CD4-positive, CD25-positive, alpha-beta regulatory T cell (primary cell): ENCODE data around the gene CACNA2D1. TPM values are rescaled to one million over a fixed set of nuclear protein-coding genes. Genes with fewer than 3 reads are reported as not detected.

Experiments
- ATAC-seq, 2 donors: fragments of 150-1000 bp; cut with Tn5 transposase; one replicate each; pipeline ENCODE4 v1.10.0; 2021; ENCODE audit warnings: low read depth in 2 of 2, moderate number of reproducible peaks in 2 of 2, moderate library complexity in 1 of 2
- DNase-seq, 3 donors: peaks; one replicate each; pipeline versions ENCODE4 v3.0.0 to v3.0.0-alpha.2; 2012 to 2022; ENCODE audit warnings: mixed read lengths in 1 of 3
- H3K27ac ChIP-seq: one replicate; pipeline ENCODE4 v1.7.0; 2013; ENCODE audit warnings: mild to moderate bottlenecking, low read length; ENCODE audit not compliant: insufficient read depth, poor library complexity, severe bottlenecking
- H3K27me3 ChIP-seq: one replicate; pipeline ENCODE4 v1.7.0; 2013; ENCODE audit warnings: low read length; ENCODE audit not compliant: control insufficient read depth, insufficient read depth
- H3K36me3 ChIP-seq: one replicate; pipeline ENCODE4 v1.7.0; 2013; ENCODE audit warnings: mild to moderate bottlenecking, low read length, moderate library complexity; ENCODE audit not compliant: control insufficient read depth, insufficient read depth
- H3K4me1 ChIP-seq: 2 replicates; pipeline ENCODE4 v1.7.0; 2013; ENCODE audit warnings: mild to moderate bottlenecking, low read length; ENCODE audit not compliant: insufficient read depth, control insufficient read depth, poor library complexity, severe bottlenecking
- H3K4me3 ChIP-seq: one replicate; pipeline ENCODE4 v1.7.0; 2013; ENCODE audit warnings: low read depth, mild to moderate bottlenecking, low read length, moderate library complexity
- H3K9me3 ChIP-seq, 2 experiments: 1 replicate in 1 of 2; 2 replicates in 1 of 2; pipeline ENCODE4 v1.7.0; 2013; ENCODE audit warnings: low read length in 2 of 2, mild to moderate bottlenecking in 1 of 2, moderate library complexity in 1 of 2; ENCODE audit not compliant: control insufficient read depth in 2 of 2
- H3K27ac Mint-ChIP-seq, 3 donors: one replicate each; pipeline ENCODE4 v1.8.0; 2020 to 2022; ENCODE audit warnings: mild to moderate bottlenecking in 3 of 3, mixed read lengths in 3 of 3, moderate library complexity in 2 of 3
- H3K27me3 Mint-ChIP-seq: one replicate; pipeline ENCODE4 v1.8.0; 2022; ENCODE audit warnings: mild to moderate bottlenecking, mixed read lengths
- H3K36me3 Mint-ChIP-seq: one replicate; pipeline ENCODE4 v1.8.0; 2020; ENCODE audit warnings: mixed read lengths
- H3K4me1 Mint-ChIP-seq, 4 donors: one replicate each; pipeline ENCODE4 v1.8.0; 2020 to 2022; ENCODE audit warnings: mixed read lengths in 4 of 4, mild to moderate bottlenecking in 1 of 4
- H3K4me3 Mint-ChIP-seq, 4 donors: one replicate each; pipeline ENCODE4 v1.8.0; 2020 to 2022; ENCODE audit warnings: mild to moderate bottlenecking in 4 of 4, mixed read lengths in 4 of 4, moderate library complexity in 3 of 4
- H3K9me3 Mint-ChIP-seq, 7 donors: one replicate each; pipeline ENCODE4 v1.8.0; 2020 to 2022; ENCODE audit warnings: mixed read lengths in 7 of 7, mild to moderate bottlenecking in 3 of 7, moderate library complexity in 2 of 7
- polyA plus RNA-seq, 4 donors: library from polyadenylated mRNA; unstranded; fragments of 300-500 nt; fragmentation: Illumina TruSeq; gene quantifications; one replicate each; pipeline ENCODE4 v1.2.3, GENCODE V29; 2021
- total RNA-seq: library from RNA; stranded (reverse); gene quantifications from one replicate; pipeline ENCODE4 v1.2.3, GENCODE V29; 2022

The CACNA2D1 gene
- total and polyA plus RNA-seq, 5 donors from 2014 or later: not detected

DNA sequence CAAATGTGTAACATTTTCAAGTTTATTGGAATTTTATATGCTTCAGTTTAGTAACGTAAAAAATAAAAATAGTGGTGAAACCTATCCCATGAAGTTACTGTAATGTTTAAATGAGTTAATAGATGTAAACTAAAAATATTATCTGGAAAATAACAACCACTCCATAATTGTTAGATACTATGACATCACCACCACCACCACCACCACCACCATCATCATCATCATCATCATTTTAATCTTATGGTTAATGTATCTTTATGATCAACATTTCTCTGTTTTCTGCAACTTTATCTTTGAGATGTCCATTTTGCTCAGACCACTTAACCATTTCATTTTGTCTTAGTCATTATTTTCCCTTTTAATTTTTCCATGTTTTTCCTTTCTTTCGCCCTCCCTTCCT is 23.4 kb upstream of the CACNA2D1 start:
- no peak for ATAC-seq
- H3K27me3 ChIP-seq: no peaks in the 10 kb centered on the region
- no peaks in the 10 kb centered on the region for H3K4me1 Mint-ChIP-seq
- H3K4me1 ChIP-seq: no peaks in the 10 kb centered on the region
- H3K4me3 Mint-ChIP-seq: no peak overlapping the region
- no peaks in the 10 kb centered on the region for H3K36me3 ChIP-seq
- no peaks in the 10 kb centered on the region for H3K9me3 ChIP-seq
- H3K27ac ChIP-seq: no peak overlapping the region
- peaks cover 0 to 17% (median 3%) of the 10 kb centered on the region in 7 donors for H3K9me3 Mint-ChIP-seq
- DNase-seq: no peak
- H3K4me3 ChIP-seq: no peak overlapping the region
- H3K27ac Mint-ChIP-seq: no peak overlapping the region
- H3K36me3 Mint-ChIP-seq: no peaks in the 10 kb centered on the region
- H3K27me3 Mint-ChIP-seq: no peaks in the 10 kb centered on the region

DNA sequence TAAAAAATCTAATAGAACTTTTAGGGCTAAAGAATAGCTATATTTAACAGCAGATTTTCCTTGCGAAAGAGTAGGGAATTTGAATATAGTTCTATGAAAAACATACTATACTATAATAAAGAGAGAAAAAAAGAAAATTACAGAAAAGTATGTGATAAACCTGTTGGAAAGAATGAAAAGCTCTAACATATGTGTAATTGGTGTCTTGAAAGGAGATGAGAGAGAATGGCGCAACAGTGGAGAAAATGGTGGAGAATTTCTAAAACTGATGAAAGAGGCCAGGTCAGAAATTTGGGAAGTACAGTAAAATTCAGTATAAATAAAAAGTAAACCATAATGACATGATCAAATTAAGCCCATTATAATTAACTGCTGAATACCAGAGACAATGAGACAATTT is 20.8 kb upstream of the CACNA2D1 start:
- Mint-ChIP-seq H3K9me3 (peaks cover 0 to 11% (median 2%) of the 10 kb centered on the region in 7 donors), H3K27me3 (no peaks in the 10 kb centered on the region), H3K4me3 (no peak overlapping the region), H3K36me3 (no peaks in the 10 kb centered on the region), H3K4me1 (no peaks in the 10 kb centered on the region), H3K27ac (no peak overlapping the region)
- H3K4me1 ChIP-seq: no peaks in the 10 kb centered on the region
- no peak overlapping the region for H3K4me3 ChIP-seq
- H3K36me3 ChIP-seq: no peaks in the 10 kb centered on the region
- no peaks in the 10 kb centered on the region for H3K9me3 ChIP-seq
- H3K27ac ChIP-seq: no peak overlapping the region
- ATAC-seq (no peak), DNase-seq (no peak)
- H3K27me3 ChIP-seq: no peaks in the 10 kb centered on the region

GRCh38 chr7:82455295-82455694 is 11.7 kb upstream of the CACNA2D1 start:
- H3K4me3 ChIP-seq: no peak overlapping the region
- Mint-ChIP-seq H3K4me1 (no peaks in the 10 kb centered on the region), H3K9me3 (peaks cover 0 to 9% (median 3%) of the 10 kb centered on the region in 7 donors), H3K36me3 (no peaks in the 10 kb centered on the region), H3K27ac (no peak overlapping the region), H3K27me3 (no peaks in the 10 kb centered on the region), H3K4me3 (no peak overlapping the region)
- no peak overlapping the region for H3K27ac ChIP-seq
- H3K9me3 ChIP-seq: no peaks in the 10 kb centered on the region
- H3K27me3 ChIP-seq: no peaks in the 10 kb centered on the region
- DNase-seq (no peak), ATAC-seq (no peak)
- H3K4me1 ChIP-seq: no peaks in the 10 kb centered on the region
- no peaks in the 10 kb centered on the region for H3K36me3 ChIP-seq

DNA sequence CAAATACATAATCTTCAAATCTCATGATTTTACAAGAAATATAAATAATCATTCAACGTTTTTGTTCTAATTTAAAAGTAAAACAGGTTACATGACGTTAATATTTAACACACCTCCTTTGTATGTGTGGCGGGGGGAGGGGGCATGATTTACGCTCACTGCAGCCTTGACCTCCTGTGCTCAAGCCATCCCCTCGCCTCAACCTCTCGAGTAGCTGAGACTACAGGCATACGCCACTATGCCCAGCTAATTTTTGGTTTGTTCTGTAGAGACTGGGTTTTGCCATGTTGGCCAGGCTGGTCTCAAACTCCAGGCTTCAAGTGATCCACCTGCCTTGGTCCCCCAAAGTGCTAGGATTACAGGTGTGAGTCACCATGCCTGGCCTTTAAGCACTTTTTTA is 7.2 kb upstream of the CACNA2D1 start:
- Mint-ChIP-seq H3K27me3 (peaks cover 5% of the 10 kb centered on the region), H3K27ac (no peak overlapping the region), H3K4me1 (no peaks in the 10 kb centered on the region), H3K4me3 (no peak overlapping the region), H3K36me3 (no peaks in the 10 kb centered on the region), H3K9me3 (peaks cover 0 to 6% (median 2%) of the 10 kb centered on the region in 7 donors)
- Histone ChIP-seq H3K36me3 (no peaks in the 10 kb centered on the region), H3K9me3 (no peaks in the 10 kb centered on the region), H3K4me1 (no peaks in the 10 kb centered on the region), H3K27ac (no peak overlapping the region), H3K27me3 (no peaks in the 10 kb centered on the region), H3K4me3 (no peak overlapping the region)
- no peak for ATAC-seq
- DNase-seq: no peak

DNA sequence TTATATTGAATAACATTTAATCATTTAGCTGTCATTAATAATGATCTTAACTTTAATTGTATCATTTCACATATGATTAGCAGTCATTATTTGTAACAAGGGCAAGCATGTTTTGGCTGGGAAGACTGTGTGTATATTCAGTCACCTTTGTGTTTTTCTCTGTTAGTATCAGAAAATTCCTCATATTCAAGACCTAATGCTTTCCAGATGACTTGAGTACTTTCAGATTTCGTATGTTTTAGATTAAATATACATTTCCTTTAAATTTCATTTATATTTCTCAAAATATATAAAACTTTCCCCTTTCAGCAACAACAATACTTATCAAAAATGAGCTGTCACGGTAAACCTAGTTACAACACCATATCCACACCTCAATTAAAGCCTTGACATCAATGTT is 6.3 kb upstream of the CACNA2D1 start:
- H3K27ac Mint-ChIP-seq: no peak overlapping the region
- H3K4me3 Mint-ChIP-seq: no peak overlapping the region
- H3K36me3 Mint-ChIP-seq: no peaks in the 10 kb centered on the region
- H3K4me3 ChIP-seq: no peak overlapping the region
- no peak overlapping the region for H3K27ac ChIP-seq
- no peaks in the 10 kb centered on the region for H3K4me1 ChIP-seq
- DNase-seq: no peak
- no peak for ATAC-seq
- H3K4me1 Mint-ChIP-seq: peaks cover 0 to 6% (median 0%) of the 10 kb centered on the region in 4 donors
- peaks cover 11% of the 10 kb centered on the region for H3K27me3 Mint-ChIP-seq
- H3K27me3 ChIP-seq: no peaks in the 10 kb centered on the region
- peaks cover 0 to 6% (median 2%) of the 10 kb centered on the region in 7 donors for H3K9me3 Mint-ChIP-seq
- H3K9me3 ChIP-seq: no peaks in the 10 kb centered on the region
- no peaks in the 10 kb centered on the region for H3K36me3 ChIP-seq

DNA sequence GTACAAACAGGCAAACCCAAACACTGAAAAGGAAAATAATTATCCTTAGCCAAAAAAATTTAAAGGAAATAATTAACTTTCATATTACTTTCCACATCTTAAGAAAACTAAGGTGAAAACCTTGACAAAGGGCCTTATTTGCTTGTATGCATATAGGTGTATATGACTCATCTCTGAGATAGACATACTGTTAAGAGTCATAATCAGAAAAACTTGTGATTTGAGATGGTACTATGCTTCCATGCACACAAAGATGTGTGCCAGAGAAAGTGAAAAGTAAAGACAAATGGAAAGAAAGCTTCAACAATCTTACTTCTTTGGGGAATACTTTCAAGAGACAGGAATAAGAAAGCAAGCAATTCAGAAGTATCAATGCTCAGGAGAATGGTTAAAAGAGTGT is 3.3 kb upstream of the CACNA2D1 start:
- Mint-ChIP-seq H3K4me1 (peaks cover 0 to 6% (median 5%) of the 10 kb centered on the region in 4 donors), H3K4me3 (no peak overlapping the region), H3K27ac (no peak overlapping the region), H3K9me3 (peaks cover 0 to 6% (median 2%) of the 10 kb centered on the region in 7 donors), H3K36me3 (no peaks in the 10 kb centered on the region), H3K27me3 (peaks cover 30% of the 10 kb centered on the region)
- DNase-seq (no peak), ATAC-seq (no peak)
- Histone ChIP-seq H3K4me1 (peaks cover 7% of the 10 kb centered on the region), H3K27me3 (peaks cover 6% of the 10 kb centered on the region), H3K9me3 (no peaks in the 10 kb centered on the region), H3K27ac (no peak overlapping the region), H3K36me3 (no peaks in the 10 kb centered on the region), H3K4me3 (no peak overlapping the region)

- no peaks in the 10 kb centered on the region for H3K36me3 Mint-ChIP-seq
- Histone ChIP-seq H3K4me1 (peaks cover 7% of the 10 kb centered on the region), H3K27ac (no peak overlapping the region), H3K4me3 (no peak overlapping the region), H3K9me3 (no peaks in the 10 kb centered on the region), H3K27me3 (peaks cover 6% of the 10 kb centered on the region), H3K36me3 (no peaks in the 10 kb centered on the region)
- peaks cover 34% of the 10 kb centered on the region for H3K27me3 Mint-ChIP-seq
- DNase-seq (no peak), ATAC-seq (no peak)
- H3K4me3 Mint-ChIP-seq: peak overlapping the region in 1 of 4 donors; percentile 55
- no peak overlapping the region for H3K27ac Mint-ChIP-seq
- H3K4me1 Mint-ChIP-seq: peaks cover 0 to 6% (median 5%) of the 10 kb centered on the region in 4 donors
- H3K9me3 Mint-ChIP-seq: peaks cover 0 to 3% (median 1%) of the 10 kb centered on the region in 7 donors
Observed at GRCh38 chr7:82445271-82445670, 1.7 kb upstream of the CACNA2D1 start.

DNA sequence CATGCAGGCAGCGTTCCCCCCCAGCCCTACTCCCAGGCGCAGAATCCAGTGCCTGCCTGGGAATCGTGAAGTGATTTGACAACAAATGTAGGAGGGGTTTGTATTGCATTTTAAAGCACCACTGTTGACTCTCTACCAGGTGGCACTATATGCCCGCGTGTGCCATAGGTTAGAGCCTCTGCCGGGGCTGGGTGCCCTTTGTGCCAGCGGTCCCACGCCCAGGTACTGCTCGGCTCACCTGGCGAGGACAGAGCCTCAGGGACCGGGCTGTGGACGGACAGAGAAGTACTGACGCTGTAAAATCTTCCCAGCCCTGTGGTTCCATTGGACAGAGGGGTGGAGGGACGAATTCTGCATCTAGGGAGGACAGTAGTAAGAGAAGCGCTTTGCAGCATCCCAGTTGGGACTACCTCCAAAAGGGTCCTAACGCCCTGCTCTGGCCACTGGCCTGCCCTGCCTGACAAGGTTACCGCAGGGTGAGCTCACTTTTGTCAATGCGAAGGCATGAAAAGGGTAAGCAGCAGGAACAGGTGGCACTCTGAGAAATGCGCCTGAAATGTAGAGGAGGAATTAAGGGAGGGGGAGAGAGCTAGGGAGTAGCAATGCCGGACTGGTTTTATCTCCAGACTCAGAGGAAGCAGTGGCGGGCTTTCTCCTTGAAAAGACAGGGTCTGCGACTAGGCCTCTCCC is 788 bp upstream of the CACNA2D1 start:
- no peak for ATAC-seq
- Mint-ChIP-seq H3K27me3 (peaks cover 34% of the 10 kb centered on the region), H3K27ac (no peak overlapping the region), H3K36me3 (no peaks in the 10 kb centered on the region), H3K9me3 (peaks cover 0 to 3% (median 1%) of the 10 kb centered on the region in 7 donors), H3K4me1 (peaks cover 0 to 6% (median 5%) of the 10 kb centered on the region in 4 donors), H3K4me3 (peak overlapping the region in 1 of 4 donors; percentile 41)
- Histone ChIP-seq H3K27ac (no peak overlapping the region), H3K4me1 (peaks cover 7% of the 10 kb centered on the region), H3K36me3 (no peaks in the 10 kb centered on the region), H3K9me3 (no peaks in the 10 kb centered on the region), H3K27me3 (peaks cover 6% of the 10 kb centered on the region), H3K4me3 (no peak overlapping the region)
- no peak for DNase-seq
